ENCODE results near the gene CCNF.
"Not testable (repeated sequence)": the region's sequence is repeated elsewhere in the genome, so short reads cannot be mapped to it uniquely, and the experiment has no call there.

CCNF gene, protein sequence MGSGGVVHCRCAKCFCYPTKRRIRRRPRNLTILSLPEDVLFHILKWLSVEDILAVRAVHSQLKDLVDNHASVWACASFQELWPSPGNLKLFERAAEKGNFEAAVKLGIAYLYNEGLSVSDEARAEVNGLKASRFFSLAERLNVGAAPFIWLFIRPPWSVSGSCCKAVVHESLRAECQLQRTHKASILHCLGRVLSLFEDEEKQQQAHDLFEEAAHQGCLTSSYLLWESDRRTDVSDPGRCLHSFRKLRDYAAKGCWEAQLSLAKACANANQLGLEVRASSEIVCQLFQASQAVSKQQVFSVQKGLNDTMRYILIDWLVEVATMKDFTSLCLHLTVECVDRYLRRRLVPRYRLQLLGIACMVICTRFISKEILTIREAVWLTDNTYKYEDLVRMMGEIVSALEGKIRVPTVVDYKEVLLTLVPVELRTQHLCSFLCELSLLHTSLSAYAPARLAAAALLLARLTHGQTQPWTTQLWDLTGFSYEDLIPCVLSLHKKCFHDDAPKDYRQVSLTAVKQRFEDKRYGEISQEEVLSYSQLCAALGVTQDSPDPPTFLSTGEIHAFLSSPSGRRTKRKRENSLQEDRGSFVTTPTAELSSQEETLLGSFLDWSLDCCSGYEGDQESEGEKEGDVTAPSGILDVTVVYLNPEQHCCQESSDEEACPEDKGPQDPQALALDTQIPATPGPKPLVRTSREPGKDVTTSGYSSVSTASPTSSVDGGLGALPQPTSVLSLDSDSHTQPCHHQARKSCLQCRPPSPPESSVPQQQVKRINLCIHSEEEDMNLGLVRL

DNA sequence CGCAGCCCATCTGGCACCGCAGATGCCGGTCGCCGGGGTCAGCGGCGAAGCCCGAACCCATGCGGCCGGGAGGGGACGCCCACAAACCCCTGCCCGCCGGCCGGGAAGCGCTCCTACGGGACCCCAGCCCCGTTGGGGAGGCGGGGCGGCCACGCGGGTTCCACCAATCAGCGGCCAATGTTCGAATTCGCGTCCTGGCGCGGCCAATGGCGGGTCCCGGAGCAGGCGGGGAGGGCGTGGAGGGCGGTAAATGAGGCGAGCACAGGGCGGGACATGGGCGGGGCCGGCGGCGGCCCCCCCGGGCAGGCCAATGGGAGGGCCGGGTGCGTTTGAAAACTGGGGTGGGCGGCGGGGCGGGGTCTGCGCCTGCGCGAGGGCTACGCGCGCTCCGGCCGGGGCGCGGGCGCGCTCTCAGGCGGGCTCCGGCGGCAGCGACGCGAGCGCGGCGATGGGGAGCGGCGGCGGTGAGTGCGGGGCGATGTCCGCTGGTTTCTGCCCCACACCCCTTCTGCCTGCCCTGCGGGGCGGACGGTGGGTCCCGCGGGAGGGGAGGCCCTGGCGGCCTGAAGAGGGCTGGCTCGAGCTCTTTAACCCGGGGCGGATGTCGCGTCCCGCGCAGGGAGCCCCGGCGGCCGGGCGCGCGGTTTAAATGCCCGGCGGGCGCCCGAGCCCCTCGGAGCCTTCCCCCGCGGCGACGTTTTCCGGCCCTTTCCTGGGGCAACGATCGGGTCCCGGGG is at the start of gene CCNF:
CCNF (plus strand) TSS at position 414 of the 737 bp plus-strand sequence; CDS start at position 449, 35 bp downstream.
- DNase-seq = peak; percentile 79

DNA sequence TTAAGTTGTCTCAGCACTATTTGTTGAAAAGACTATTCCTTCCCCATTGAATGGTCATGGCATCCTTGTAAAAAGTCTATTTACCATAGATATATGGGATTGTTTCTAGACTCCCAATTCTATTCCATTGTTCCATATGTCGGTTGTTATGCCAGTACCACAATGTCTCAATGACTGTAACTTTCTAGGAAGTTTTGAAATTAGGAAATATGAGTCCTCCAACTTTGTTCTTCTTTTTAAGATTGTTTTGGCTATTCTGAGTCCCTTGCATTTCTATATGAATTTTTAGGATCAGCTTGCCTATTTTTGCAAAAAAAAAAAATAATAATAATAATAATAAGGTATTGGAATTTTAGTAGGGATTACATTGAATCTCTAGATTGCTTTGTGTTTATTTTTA is 45.7 kb upstream of the CCNF start:
- no peak for DNase-seq

DNA sequence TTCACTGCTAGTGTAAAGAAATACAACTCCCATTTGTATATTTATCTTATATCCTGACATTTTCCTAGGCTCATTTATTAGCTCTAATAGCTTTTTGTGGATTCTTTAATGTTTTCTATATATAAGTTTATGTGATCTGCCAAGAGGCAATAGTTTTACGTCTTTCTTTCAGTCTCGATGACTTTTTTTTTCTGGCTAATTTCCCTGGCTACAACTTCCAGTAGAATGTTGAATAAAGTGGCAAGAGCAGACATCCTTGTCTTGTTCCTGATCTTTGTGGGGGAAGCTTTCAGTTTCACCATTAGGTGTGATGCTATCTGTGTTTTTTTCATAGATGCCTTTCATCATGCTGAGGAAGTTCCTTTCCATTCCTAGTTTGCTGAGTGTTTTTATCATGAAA is 44.8 kb upstream of the CCNF start:
- no peak for DNase-seq

DNA sequence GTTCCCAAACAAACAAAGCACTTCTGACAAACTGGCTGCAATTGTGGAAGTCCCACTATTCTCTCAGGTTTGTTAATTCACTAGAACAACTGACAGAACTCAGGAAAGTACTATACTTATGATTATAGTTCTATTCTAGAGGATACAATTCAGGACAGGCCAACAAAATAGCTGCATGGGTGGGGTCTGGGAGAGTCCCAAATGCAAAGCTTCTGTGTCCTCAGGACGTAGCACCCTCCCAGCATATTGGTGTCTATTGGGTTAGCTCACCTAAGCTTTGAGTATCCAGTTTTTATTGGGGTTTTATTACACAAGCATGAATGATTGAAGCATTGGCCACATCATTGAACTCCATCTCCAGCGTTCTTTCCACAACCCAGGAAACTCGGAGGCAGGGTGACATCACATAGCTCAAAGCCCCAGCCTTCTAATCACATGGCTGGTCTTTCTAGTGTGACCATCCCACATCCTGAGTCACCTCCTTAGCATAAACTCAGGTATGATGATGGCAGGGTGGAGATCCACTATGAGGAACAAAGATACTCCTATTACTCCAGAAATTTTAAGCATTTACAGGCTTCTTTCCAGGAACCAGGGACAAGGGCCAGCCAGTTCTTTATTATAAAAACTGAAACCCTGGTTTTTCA is 43.9 kb upstream of the CCNF start:
- DNase-seq = no peak

DNA sequence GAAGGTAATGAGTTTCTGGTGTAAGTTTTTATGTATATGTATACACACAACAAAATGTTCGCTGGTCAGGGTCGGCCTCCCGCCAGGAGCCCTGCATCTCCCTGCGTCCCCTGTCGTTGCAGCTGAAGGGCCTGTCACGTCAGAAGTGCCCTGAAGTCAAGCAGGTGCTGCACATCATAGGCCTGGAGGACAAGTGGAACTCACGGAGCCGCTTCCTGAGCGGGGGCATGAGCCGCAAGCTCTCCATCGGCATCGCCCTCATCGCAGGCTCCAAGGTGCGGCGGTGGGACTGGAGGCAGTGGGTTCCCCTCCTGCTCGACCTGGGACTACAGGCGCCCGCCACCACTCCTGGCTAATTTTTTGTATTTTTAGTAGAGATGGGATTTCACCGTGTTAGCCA is 43.3 kb upstream of the CCNF start:
- not testable (repeated sequence) for DNase-seq

DNA sequence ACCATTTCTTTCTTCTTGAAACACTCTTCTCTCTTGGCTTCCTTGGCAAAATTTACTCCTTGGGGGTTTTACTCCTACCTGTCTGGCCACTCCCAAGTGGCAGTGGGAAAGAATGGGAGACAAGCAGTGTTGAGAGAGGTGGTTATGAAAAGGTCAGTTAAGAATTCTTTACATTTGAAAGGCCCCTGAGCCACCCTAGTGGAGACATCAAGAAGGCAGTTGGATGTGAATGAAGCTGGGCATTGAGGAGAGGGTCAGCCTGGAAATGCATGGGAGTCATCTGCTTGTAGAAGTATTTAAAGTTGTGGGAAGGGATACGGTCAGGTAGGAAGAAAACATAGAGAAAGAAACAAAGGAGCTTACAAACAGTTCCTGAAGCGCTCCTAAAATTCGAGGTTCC is 42.3 kb upstream of the CCNF start:
- no peak for DNase-seq

DNA sequence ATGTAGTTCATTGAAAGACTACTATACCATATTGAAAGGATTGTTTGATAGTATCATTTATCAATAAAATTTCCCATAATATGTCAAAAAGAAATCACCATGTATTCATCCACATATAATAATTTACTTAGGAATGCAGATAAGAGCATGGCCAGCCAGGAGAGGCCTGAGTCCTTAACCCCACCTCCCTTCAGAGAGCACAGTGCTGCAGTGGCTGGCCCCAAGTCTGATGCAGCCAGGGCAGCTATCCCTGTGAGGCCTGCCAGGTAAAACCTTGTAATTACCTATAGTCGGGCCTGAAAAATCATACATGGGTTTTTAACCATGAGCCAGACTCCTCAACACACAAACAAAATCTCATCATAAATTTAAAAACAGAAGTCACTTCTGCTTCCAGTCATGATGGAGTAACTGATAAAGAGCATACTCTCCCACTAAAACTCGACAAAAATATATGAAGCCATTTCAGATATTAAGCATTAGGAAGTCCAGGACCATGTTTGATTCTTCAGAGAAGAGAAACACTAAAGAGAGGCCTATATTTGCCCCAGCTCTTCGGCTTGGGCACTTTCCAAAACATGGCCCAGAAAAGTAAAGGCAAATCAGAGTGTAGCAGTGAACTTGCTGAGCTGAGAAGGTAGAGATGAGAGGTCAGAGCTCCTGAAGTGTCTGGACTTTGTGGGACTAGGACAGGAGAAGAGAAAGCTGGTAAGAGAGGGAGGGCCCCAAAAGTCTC is 40.9 kb upstream of the CCNF start:
- no peak for DNase-seq

DNA sequence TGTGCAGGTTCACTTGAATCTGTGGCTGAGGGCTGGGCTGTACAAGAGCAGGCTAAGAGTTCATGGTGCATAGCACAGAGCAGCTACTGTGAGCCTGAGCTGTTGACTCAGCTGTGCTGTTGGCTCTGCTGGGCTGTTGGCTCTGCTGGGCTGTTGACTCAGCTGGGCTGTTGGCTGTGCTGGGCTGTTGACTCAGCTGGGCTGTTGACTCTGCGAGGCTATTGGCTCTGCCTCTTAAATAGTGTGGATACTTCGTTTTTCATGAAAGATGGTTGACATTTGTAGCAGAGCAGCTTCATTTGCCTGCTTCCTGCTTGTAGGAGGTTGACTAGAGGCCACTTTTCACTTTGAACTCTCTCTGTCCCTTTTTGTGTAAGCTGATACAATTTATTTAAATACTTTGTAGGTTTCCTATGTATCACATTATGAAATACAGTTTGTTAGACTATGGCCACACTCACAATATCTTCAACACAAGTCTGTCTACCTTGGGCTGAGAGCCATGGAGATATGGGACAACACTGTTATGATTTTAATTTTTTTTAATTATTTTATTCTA is 40.3 kb upstream of the CCNF start:
- no peak for DNase-seq

DNA sequence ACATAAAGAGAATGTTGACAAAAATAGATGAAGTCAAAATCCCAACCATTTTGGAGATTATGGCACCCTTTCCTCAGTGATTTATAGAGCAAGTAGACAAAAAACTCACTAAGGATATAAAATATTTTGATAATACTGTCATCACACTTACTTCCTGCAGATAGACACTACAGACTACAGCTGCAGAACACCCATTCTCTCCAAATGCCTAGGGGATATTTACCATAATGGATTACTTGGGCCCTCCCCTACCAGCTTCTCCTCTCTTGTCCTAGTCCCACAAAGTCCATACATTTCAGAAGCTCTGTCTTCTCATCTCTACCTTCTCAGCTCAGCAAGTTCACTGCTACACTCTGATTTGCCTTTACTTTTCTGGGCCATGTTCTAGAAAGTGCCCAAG is 37.2 kb upstream of the CCNF start:
- DNase-seq = no peak

DNA sequence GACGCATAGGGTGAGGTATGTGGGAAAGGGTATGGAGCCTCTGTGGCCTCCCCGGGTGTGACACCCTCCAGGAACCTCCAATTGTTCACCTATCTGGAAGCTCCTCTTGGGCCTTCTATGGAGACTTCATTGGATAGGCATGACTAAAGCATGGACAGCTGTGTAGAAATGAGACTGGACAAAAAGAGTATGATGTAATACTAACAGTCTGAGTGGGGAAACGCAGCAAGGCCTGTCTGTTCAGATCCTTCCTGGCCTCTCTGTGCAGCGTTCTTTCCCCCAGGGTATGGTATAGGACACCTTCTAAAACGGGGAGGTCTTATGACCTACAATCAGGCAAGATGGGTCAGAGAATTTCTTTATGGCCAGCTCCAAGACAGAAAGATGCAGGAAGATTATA is 30.7 kb upstream of the CCNF start:
- DNase-seq = no peak

DNA sequence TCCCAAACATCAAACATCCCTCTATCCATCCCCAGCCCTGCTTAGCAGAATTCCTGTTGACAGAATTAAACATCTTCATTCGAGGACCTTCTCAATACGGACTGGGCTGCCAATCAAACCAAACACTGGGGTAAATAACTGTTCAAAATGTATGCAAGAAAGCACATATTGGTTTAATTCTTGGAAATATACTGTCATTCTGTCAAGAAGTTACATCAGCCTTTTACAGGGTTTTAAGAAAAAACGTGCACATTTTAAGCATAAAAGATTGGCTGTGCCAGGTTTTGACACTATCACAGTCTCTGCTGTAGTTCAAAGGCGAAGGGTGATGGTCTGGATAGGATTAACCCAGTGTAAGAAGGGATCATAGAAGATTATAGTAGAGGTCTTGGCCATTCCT is 25.1 kb upstream of the CCNF start:
- DNase-seq = no peak

DNA sequence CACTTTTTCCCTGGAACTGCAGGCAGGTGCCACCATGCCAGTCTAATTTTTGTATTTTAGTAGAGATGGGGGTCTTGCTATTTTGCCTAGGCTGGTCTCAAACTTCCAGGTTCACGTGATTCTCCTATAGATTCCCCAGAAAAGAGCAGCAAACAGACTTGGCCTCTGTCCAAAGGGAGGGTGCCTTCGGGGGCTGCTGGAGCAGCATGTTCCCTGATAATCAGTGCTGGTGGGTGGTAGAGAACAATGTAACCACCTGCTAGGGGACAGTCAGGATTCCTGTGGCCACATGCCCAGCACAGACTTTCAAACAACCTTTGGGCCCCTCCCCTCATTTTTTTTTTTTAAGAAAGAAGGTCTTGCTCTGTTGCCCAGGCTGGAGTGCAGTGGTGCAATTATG is 14.2 kb upstream of the CCNF start:
- DNase-seq = no peak

DNA sequence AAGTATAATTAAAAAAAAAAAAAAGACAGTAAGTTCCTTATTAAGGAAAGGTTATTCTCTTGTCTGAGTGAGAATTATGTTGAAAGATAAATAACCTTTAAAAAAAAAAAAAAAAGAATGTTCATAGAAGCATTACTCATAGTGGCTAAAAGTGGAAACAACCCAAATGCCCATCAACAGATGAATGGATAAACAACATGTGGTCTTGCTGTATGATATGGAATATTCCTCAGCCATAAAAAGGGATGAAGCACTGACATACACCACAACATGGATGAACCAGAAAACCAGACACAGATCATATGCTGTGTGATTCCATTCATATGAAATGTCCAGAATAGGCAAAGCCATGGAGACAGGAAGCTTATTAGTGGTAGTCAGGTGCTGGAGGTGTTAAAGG is 9.2 kb upstream of the CCNF start:
- DNase-seq = no peak

DNA sequence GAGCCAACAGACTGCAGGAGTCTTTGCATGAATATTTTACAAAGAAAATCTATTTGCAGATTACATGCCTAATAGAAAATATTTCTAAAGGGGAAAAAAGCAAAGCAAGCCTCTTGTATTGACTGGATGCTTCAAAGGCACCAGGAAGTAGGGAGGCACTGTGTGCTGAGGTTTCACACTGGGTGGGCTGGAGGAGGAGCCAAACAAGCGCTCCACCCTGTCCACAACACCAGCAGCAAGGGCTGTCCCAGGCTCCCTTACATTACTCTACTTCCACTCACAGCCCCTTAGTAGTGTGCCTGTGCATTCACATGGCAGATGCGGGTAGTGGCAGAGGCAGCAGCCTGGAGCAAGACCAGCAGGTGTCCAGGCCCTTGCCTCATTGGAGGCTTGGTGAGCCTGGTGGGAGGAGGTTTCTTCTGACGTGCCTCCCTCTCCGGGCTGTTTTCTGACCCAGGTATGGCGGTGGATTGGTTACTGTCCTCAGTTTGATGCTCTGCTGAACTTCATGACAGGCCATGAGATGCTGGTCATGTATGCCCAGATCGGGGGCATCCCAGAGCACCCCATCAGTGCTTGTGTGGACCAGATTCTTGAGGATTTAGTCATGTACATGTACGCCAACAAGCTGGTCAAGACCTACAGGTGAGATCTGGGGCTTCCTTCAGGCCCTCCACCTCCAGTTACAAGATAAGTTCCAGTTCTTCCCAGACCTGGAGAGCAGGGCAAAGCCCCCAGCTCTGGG is 7.0 kb upstream of the CCNF start:
- no peak for DNase-seq

DNA sequence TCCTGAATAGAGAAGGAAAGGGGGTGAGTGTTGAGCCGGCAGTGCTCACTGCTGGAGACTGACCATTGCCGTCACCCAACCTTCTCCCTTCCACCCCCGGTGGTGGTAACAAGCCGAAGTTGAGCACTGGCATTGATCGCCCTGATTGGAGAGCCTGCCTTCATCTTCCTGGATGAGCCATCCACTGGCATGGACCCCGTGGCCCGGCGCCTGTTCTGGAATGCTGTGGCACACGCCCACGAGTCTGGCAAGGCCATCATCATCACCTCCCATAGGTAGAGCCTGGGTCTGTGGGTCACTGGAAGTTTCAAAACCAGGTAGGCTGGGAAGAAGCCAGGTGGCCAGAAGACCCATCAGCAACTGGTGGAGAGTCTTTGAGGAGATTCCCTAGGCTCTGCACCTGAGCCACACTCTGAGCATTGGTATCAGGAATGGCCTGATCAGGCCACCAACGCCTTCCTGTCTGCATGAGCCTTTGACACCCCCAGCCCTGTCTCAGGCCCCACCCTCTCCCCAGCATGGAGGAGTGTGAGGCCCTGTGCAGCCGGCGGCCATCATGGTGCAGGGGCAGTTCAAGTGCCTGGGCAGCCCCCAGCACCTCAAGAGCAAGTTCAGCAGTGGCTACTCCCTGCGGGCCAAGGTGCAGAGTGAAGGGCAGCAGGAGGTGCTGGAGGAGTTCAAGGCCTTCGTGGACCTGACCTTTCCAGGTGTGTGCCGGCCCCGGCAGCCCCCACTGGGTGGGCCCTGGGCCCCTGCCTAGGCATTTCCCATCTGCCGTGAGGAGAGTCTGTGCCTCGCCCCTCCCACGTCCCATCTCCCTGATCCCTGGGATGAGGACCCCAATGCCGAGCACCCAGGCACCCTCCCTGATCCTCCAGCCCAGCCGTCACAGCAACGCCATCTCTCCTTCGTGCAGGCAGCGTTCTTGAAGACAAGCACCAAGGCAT is 4.9 kb upstream of the CCNF start:
- no peak for DNase-seq

DNA sequence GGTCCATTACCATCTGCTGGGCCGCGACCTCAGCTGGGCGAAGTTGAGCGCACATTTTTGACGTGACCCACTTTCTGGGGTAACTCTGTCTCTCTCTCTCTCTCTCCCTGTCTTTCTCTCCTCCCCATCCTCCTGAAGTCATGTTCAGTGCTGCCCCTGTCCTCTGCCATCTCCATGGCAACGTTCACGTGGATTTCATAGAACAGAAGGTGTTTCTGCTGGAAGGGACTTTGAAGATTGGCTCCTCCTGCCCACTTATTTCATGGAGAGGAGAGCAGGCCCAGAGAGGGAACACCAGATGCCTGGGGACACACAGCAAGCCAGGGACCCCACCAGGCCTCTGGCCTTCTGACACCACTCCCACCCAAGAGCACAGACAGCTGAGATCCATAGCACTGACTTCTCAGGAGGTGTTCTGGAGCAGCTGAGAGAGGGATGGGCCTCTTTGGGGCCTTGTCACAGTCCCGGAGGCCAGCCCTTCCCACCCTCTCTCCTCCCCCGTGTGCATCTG is 4.2 kb upstream of the CCNF start:
- DNase-seq = no peak

DNA sequence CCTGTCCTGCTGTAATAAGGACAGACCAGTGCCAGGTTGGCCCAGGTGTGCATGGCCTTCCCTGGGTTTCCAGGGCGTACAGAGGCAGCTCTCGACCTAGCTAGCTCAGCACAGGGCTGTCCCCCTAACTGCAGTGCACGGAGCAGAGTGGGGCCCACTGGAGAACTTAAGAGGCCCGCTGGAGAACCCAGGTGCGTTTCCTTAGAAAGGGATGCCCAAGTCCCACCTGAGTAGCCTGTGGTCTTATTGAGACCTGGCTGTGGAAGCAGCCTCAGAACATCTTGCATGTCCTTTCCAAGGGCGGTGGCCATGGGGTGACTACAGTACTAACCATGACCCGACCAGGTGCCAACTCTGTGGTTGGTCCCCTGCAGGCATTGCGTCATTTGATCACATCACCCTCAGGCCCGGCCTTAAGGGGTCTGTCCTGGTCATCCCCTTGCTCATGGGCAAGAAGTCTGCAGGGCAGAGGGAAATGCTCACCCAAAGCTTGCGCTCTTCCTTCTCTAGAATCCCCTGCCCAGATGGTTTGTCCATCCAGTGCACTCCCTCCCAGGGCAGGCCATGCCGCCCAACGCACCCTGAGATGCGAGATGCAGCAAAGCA is 3.3 kb upstream of the CCNF start:
- DNase-seq = no peak

DNA sequence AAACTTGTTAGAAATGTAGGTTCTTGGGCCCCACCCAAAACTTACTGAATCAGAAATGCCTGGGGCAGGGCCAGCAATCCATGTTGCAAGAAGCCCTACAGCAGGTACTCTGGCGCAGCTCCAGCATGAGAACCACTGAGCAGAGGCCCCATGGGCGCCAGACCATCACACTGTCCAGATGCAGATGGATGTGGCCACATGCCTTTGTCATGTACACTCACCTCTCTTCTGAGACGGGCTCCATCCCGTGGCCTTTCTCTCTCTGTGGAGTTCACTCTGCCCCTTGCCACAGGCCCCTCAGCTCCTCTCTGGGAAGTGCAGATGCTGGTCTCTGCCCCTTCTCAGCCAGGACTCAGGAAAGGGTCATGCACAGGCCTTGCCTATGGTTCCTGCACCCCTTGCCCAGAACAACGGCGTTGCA is 2.3 kb upstream of the CCNF start:
- no peak for DNase-seq

DNA sequence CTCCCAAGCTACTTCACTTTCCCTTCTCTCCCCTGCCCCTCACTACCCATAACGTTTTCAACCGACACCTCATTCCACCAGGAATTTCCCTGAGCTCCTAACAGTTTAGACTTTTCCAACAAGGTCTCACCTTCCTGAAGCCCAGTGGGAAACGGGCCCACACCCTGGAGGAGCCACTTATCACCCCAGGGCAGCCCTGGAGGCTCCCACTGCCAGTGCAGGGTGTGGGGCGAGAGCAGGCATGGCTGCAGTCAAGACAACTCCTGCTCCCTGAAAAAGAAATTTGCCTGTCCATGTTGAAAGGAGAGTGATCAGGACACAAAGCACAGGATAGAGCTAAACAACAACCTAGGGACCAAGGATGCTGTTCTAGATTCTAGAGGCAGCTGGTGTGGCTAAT is 1.7 kb upstream of the CCNF start:
- no peak for DNase-seq

Measured in NCI-H526 treated with DMSO at 0.1 percent for 48 hours (cell line).